Lung microvascular endothelial cell (primary cell): Measurements from ENCODE around the gene PLA2G6. TPM values are rescaled to one million over a fixed set of nuclear protein-coding genes. Genes with fewer than 3 reads are reported as not detected.
"Not testable (repeated sequence)": the region's sequence is repeated elsewhere in the genome, so short reads cannot be mapped to it uniquely, and the experiment has no call there.

Source experiments
- DNase-seq, 2 donors: peaks; one replicate each; pipeline versions ENCODE4 v3.0.0 to v3.0.0-alpha.2; 2010; ENCODE audit warnings: low read depth in 2 of 2
- total RNA-seq: library from RNA; depleted of rRNA; stranded (reverse); fragments of >200 nt; gene quantifications from 2 replicates; pipeline ENCODE4 v1.2.1, GENCODE V29; 2014

The PLA2G6 gene
- total RNA-seq, 1 donor from 2014 or later, result 4.8 TPM

- no peak for DNase-seq
Measured at GRCh38 chr22:38133331-38133730, 48.3 kb downstream of the PLA2G6 start.

- DNase-seq, result no peak
Measured at GRCh38 chr22:38132794-38133193, 48.8 kb downstream of the PLA2G6 start.

GRCh38 chr22:38132136-38132535 lies 49.5 kb downstream of the PLA2G6 start:
- no peak for DNase-seq

GRCh38 chr22:38131399-38131798 lies 50.2 kb downstream of the PLA2G6 start:
- no peak for DNase-seq

- DNase-seq, result no peak
Measured at GRCh38 chr22:38129856-38130255, 51.8 kb downstream of the PLA2G6 start.

GRCh38 chr22:38129021-38129420 lies 52.6 kb downstream of the PLA2G6 start:
- no peak for DNase-seq

- no peak for DNase-seq
Measured at GRCh38 chr22:38127869-38128268, 53.8 kb downstream of the PLA2G6 start.

GRCh38 chr22:38126928-38127668 lies 54.5 kb downstream of the PLA2G6 start:
- no peak for DNase-seq

GRCh38 chr22:38125751-38126201 lies 55.9 kb downstream of the PLA2G6 start:
- no peak for DNase-seq

GRCh38 chr22:38125038-38125610 lies 56.5 kb downstream of the PLA2G6 start:
- no peak for DNase-seq

GRCh38 chr22:38124236-38124974 lies 57.2 kb downstream of the PLA2G6 start:
- DNase-seq, result no peak

GRCh38 chr22:38122616-38123015 lies 59.0 kb downstream of the PLA2G6 start:
- no peak for DNase-seq

- DNase-seq, result no peak
Measured at GRCh38 chr22:38120359-38121110, 61.1 kb downstream of the PLA2G6 start.

- not testable (repeated sequence) for DNase-seq
Measured at GRCh38 chr22:38118747-38119146, 62.9 kb downstream of the PLA2G6 start.

- DNase-seq, result no peak
Measured at GRCh38 chr22:38118182-38118581, 63.4 kb downstream of the PLA2G6 start.

GRCh38 chr22:38117556-38117955 lies 64.1 kb downstream of the PLA2G6 start:
- peak in 1 of 2 donors; percentile 73 for DNase-seq

- DNase-seq, result no peak
Measured at GRCh38 chr22:38115423-38116205, 66.0 kb downstream of the PLA2G6 start.

- DNase-seq, result peak; percentile 84 to 92
Measured at GRCh38 chr22:38114484-38115398, 66.9 kb downstream of the PLA2G6 start.

GRCh38 chr22:38112381-38112780 lies 69.2 kb downstream of the PLA2G6 start:
- no peak for DNase-seq

GRCh38 chr22:38111925-38112355 lies 69.7 kb downstream of the PLA2G6 start:
- no peak for DNase-seq
